ENCODE data around the gene MFSD6.

DNA sequence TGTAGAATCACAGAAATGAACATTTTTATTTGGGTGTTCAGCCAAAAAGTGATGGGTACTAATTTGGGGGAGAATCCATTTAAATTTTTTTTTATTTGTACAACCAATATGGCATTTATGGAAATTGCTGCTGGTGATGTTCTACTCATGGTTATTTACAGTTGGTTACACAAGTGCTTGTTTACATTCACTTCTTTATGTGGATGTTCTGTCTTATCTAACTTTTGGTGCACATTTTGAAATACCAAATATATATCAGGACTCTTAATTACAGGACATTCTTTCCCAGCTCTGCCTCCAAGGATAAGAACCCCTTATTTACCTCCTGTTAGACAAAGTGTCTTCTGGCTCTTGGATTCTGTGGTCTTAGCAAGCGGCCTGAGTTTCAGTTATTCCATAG lies 91.1 kb downstream of the MFSD6 start:
- TF ChIP-seq POLR2A (IDR thresholded peaks at IDR 0.05; ENCODE audit: low read length) (no peak), GATA1 (IDR thresholded peaks at IDR 0.05; ENCODE audit: low read depth, low read length) (no peak)
